Tibial artery (tissue), 4 donors: ENCODE measurements around the gene NRCAM.

Experiments
- DNase-seq, 2 donors: peaks; one replicate each; pipeline ENCODE4 v3.0.0-alpha.2; 2019
- H3K27ac ChIP-seq, 2 donors: fragments of 200-600 bp; sonication (generic) in 1 of 2; 1 replicate in 1 of 2; 2 replicates in 1 of 2; pipeline ENCODE4 v1.5.1; 2018 to 2019; ENCODE audit warnings: mild to moderate bottlenecking in 1 of 2
- H3K27me3 ChIP-seq, 2 donors: fragments of 200-600 bp; sonication (generic) in 1 of 2; one replicate each; pipeline versions ENCODE4 v1.5.1 to v1.6.0; 2016 to 2019
- H3K36me3 ChIP-seq, 3 donors: fragments of 200-600 bp; sonication (generic) in 2 of 3; one replicate each; pipeline ENCODE4 v1.5.1; 2016 to 2019; ENCODE audit warnings: mild to moderate bottlenecking in 2 of 3
- H3K4me1 ChIP-seq, 4 donors: fragments of 200-600 bp; sonication (generic) in 2 of 4; 1 replicate in 3 of 4; 2 replicates in 1 of 4; pipeline ENCODE4 v1.5.1; 2016 to 2019
- H3K4me3 ChIP-seq, 2 donors: fragments of 200-600 bp; sonication (generic) in 1 of 2; 1 replicate in 1 of 2; 2 replicates in 1 of 2; pipeline ENCODE4 v1.5.1; 2018 to 2019; ENCODE audit warnings: mild to moderate bottlenecking in 2 of 2
- H3K9me3 ChIP-seq, 3 donors: fragments of 200-600 bp; sonication (generic) in 1 of 3; one replicate each; pipeline ENCODE4 v1.5.1; 2016 to 2019
- intact Hi-C: fragments of 100-400 bp; cut with DNase I; formaldehyde crosslinking; loops from one replicate; pipeline ENCODE4 v1.15.0; 2023; ENCODE audit warnings: low total_unique reads
- TF ChIP-seq, protein P1 (sequence below), 2 experiments: fragments of 200-600 bp in 1 of 2; fragments of 450-650 bp in 1 of 2; IDR thresholded peaks; one replicate each; pipeline ENCODE4 v1.5.1; 2017 to 2019; ENCODE audit warnings: antibody characterized with exemption in 2 of 2, mild to moderate bottlenecking in 1 of 2, moderate library complexity in 1 of 2

NRCAM gene

DNA sequence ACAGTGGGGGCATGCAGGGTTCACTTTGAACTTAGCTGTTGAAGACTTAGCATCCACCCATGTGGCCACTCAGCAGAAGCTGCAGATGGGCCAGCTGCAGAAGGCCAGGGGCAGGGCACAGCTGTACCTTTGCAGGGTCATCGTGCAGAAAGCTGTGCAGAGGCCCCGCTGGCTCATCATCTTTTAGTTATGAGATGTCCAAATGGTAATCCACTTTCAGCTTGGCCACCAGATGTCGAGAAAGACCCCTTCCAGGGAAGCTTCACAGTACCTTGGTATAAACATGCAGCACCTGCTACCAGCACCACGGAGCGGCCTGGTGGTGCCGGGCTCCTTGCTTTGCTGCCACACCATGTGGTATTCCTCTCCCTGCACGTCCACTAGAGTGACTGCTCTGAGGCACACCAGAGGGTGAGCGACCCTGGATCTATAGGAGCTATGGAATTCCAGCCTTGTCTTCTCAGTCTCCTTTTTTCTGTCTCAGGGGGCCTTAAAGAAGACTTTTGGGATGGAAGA, 251.9 kb downstream of the NRCAM start:
- TF ChIP-seq, protein P1, sequence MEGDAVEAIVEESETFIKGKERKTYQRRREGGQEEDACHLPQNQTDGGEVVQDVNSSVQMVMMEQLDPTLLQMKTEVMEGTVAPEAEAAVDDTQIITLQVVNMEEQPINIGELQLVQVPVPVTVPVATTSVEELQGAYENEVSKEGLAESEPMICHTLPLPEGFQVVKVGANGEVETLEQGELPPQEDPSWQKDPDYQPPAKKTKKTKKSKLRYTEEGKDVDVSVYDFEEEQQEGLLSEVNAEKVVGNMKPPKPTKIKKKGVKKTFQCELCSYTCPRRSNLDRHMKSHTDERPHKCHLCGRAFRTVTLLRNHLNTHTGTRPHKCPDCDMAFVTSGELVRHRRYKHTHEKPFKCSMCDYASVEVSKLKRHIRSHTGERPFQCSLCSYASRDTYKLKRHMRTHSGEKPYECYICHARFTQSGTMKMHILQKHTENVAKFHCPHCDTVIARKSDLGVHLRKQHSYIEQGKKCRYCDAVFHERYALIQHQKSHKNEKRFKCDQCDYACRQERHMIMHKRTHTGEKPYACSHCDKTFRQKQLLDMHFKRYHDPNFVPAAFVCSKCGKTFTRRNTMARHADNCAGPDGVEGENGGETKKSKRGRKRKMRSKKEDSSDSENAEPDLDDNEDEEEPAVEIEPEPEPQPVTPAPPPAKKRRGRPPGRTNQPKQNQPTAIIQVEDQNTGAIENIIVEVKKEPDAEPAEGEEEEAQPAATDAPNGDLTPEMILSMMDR (IDR thresholded peaks at IDR 0.05): no peak
- H3K27me3 ChIP-seq: no peaks in the 10 kb centered on the region
- intact Hi-C loops: no loop called here
- no peaks in the 10 kb centered on the region for H3K4me1 ChIP-seq
- no peak overlapping the region for H3K4me3 ChIP-seq
- H3K9me3 ChIP-seq: no peaks in the 10 kb centered on the region
- DNase-seq: no peak
- H3K27ac ChIP-seq: no peak overlapping the region
- no peaks in the 10 kb centered on the region for H3K36me3 ChIP-seq

DNA sequence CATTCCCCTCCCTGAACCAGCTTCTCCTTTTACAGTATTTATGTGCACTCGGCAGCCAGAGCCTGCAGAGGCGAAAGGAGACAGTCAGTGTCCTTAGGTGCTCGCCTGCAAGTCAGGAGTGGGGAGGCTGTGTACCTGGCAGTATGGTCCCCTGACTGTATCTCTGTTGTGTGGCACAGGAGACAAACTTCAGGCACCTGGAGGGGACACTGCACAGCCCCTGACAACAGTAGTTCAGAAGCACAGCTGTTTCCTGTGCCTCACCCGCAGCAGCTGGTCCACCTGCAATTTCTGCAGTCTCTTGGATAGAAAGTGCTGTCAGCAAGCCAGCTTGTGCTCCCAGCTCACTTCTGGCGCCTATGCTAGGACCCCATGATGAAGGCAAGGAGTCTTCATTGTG, 252.7 kb downstream of the NRCAM start:
- H3K9me3 ChIP-seq: no peaks in the 10 kb centered on the region
- no peaks in the 10 kb centered on the region for H3K27me3 ChIP-seq
- intact Hi-C loops: no loop called here
- DNase-seq: no peak
- H3K4me3 ChIP-seq: no peak overlapping the region
- no peak overlapping the region for H3K27ac ChIP-seq
- H3K36me3 ChIP-seq: no peaks in the 10 kb centered on the region
- TF ChIP-seq, protein P1 (IDR thresholded peaks at IDR 0.05): no peak
- H3K4me1 ChIP-seq: no peaks in the 10 kb centered on the region

DNA sequence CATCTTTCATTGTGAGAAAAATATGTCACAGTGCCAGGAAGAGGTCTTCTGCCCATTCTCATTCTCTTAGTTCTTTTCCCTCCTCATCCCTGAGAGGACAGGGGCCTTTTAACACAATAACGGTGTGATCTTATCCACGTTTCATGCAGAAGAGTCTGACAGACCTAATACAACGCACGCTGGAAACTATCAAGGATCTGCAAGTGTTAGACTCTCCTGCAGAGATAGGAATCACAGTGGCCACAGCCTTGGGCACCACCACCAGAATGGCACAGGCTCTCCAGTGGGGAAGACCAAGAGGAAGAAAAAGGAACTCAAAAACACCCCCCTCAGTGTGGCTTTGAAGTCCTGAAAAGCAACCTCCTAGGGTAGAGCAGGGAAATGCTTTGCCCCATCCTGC, 253.5 kb downstream of the NRCAM start:
- no peaks in the 10 kb centered on the region for H3K36me3 ChIP-seq
- H3K27ac ChIP-seq: no peak overlapping the region
- intact Hi-C loops: no loop called here
- TF ChIP-seq, protein P1 (IDR thresholded peaks at IDR 0.05): no peak
- H3K27me3 ChIP-seq: no peaks in the 10 kb centered on the region
- no peak for DNase-seq
- H3K9me3 ChIP-seq: no peaks in the 10 kb centered on the region
- no peak overlapping the region for H3K4me3 ChIP-seq
- no peaks in the 10 kb centered on the region for H3K4me1 ChIP-seq

DNA sequence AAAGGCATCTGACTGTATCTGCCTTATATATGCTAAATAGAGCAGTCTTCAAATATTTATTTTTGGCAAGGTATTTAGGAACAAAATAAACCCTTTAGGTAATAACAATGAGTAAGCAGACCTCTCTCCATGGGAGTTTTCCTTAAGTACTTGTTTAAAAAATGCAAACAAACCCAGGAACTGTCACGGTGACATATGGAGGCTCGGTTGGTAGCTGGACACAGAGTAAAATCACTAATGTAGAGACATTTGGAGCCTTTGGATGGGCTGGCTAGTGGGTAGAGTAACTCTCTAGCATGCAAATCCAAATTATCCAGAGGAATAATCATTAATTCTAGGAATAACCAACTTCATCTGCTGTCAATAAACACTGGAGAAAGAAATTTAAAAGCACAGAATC, 254.5 kb downstream of the NRCAM start:
- no peak for DNase-seq
- no peaks in the 10 kb centered on the region for H3K4me1 ChIP-seq
- H3K36me3 ChIP-seq: no peaks in the 10 kb centered on the region
- H3K27me3 ChIP-seq: no peaks in the 10 kb centered on the region
- H3K27ac ChIP-seq: no peak overlapping the region
- H3K4me3 ChIP-seq: no peak overlapping the region
- intact Hi-C loops: no loop called here
- no peaks in the 10 kb centered on the region for H3K9me3 ChIP-seq
- TF ChIP-seq, protein P1 (IDR thresholded peaks at IDR 0.05): no peak

DNA sequence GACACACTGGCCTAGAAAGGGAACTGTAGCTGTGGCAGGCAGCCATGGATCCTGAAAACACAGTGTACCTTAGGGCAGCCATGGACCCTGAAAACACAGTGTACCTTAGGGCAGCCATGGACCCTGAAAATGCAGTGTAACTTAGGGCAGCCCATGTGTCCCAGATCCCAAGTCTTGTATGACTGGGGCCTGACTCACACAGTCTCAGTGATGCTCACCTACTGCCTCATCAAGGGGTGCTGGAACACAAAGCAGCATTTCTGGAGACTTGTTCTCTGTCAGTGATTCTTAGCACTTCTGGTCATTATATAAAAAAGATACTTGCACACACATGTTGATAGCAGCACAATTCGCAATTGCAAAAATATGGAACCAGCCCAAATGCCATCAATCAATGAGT, 255.9 kb downstream of the NRCAM start:
- Histone ChIP-seq H3K27ac (no peak overlapping the region), H3K27me3 (no peaks in the 10 kb centered on the region), H3K36me3 (no peaks in the 10 kb centered on the region), H3K4me1 (no peaks in the 10 kb centered on the region), H3K4me3 (no peak overlapping the region), H3K9me3 (no peaks in the 10 kb centered on the region)
- TF ChIP-seq, protein P1 (IDR thresholded peaks at IDR 0.05): no peak
- DNase-seq: no peak
- intact Hi-C loops: no loop called here
